Prostate gland (tissue), 2 donors: ENCODE results near the gene GNAS.
A peak's percentile ranks its signal among the peaks of the same experiment; 100 is the strongest.

ENCODE experiments used
- POLR2A ChIP-seq: fragments of 450-650 bp; IDR thresholded peaks from one replicate; pipeline ENCODE4 v1.6.1; 2016; ENCODE audit warnings: antibody characterized with exemption, mild to moderate bottlenecking
- POLR2AphosphoS5 ChIP-seq: sonication (generic); formaldehyde crosslinking; IDR thresholded peaks from one replicate; pipeline ENCODE4 v1.6.1; 2017; ENCODE audit warnings: antibody characterized with exemption
- TF ChIP-seq, protein P1 (sequence below), 4 experiments: fragments of 200-600 bp in 2 of 4; fragments of 450-650 bp in 2 of 4; sonication (generic) in 2 of 4; IDR thresholded peaks; 1 replicate in 3 of 4; 2 replicates in 1 of 4; pipeline ENCODE4 v1.5.1; 2016 to 2019; ENCODE audit warnings: antibody characterized with exemption in 4 of 4, mild to moderate bottlenecking in 2 of 4, moderate library complexity in 2 of 4

GRCh38 chr20:58816957-58817651 lies 35.4 kb upstream of the GNAS start:
- TF ChIP-seq, protein P1, sequence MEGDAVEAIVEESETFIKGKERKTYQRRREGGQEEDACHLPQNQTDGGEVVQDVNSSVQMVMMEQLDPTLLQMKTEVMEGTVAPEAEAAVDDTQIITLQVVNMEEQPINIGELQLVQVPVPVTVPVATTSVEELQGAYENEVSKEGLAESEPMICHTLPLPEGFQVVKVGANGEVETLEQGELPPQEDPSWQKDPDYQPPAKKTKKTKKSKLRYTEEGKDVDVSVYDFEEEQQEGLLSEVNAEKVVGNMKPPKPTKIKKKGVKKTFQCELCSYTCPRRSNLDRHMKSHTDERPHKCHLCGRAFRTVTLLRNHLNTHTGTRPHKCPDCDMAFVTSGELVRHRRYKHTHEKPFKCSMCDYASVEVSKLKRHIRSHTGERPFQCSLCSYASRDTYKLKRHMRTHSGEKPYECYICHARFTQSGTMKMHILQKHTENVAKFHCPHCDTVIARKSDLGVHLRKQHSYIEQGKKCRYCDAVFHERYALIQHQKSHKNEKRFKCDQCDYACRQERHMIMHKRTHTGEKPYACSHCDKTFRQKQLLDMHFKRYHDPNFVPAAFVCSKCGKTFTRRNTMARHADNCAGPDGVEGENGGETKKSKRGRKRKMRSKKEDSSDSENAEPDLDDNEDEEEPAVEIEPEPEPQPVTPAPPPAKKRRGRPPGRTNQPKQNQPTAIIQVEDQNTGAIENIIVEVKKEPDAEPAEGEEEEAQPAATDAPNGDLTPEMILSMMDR (IDR thresholded peaks at IDR 0.05): no peak
- no peak for TF ChIP-seq POLR2A
- TF ChIP-seq POLR2AphosphoS5: peak; percentile 82
